ENCODE data around the gene PLXNA1. TPM values are rescaled to one million over a fixed set of nuclear protein-coding genes. Genes with fewer than 3 reads are reported as not detected.

Gene PLXNA1
- total RNA-seq, 1 experiment from 2014 or later = 80.6 TPM

DNA sequence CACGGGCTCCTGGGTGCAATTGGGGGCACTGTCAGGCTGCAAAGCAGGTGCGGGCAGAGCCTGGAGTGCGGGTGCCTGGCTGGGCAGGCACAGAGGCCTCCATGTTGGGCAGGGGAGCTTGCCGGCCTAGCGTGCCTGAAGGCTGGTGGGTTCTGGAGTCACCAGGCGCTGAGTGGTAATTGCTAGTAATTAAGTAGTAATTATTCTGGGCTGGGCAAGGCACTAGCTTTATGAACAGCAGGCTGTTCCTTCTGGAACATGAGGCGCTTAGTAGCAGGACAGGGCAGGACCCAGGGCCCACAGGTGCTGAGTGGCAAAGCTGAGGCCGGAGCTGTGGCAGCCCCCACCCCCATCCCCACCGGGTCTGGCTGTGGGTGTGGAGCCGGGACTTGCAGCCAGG, 25.3 kb downstream of the PLXNA1 start:
- no peak for ATAC-seq
- Histone ChIP-seq H3K36me3 (ENCODE audit: control insufficient read depth, insufficient read depth, low read length) (no peaks in the 10 kb centered on the region), H3K4me3 (ENCODE audit: low read depth in 2 of 2, low read length in 2 of 2) (no peak overlapping the region), H3K27me3 (ENCODE audit: control insufficient read depth, insufficient read depth, low read length) (no peaks in the 10 kb centered on the region), H3K27ac (ENCODE audit: low read length) (no peak overlapping the region), H3K9me3 (ENCODE audit: control insufficient read depth, insufficient read depth, low read depth, low read length) (no peaks in the 10 kb centered on the region), H3K4me1 (ENCODE audit: control insufficient read depth, insufficient read depth, low read length) (peaks cover 11% of the 10 kb centered on the region)
- TF ChIP-seq CTCF (IDR thresholded peaks at IDR 0.05) (no peak), SIN3A (IDR thresholded peaks at IDR 0.05; ENCODE audit: borderline replicate concordance, insufficient read depth, low read depth, low read length) (no peak), POLR2AphosphoS5 (IDR thresholded peaks at IDR 0.05; ENCODE audit: low read depth, low read length) (no peak), TCF7L2 (IDR thresholded peaks at IDR 0.05; ENCODE audit: low read depth, low read length) (no peak)
- TF ChIP-seq, protein P1, sequence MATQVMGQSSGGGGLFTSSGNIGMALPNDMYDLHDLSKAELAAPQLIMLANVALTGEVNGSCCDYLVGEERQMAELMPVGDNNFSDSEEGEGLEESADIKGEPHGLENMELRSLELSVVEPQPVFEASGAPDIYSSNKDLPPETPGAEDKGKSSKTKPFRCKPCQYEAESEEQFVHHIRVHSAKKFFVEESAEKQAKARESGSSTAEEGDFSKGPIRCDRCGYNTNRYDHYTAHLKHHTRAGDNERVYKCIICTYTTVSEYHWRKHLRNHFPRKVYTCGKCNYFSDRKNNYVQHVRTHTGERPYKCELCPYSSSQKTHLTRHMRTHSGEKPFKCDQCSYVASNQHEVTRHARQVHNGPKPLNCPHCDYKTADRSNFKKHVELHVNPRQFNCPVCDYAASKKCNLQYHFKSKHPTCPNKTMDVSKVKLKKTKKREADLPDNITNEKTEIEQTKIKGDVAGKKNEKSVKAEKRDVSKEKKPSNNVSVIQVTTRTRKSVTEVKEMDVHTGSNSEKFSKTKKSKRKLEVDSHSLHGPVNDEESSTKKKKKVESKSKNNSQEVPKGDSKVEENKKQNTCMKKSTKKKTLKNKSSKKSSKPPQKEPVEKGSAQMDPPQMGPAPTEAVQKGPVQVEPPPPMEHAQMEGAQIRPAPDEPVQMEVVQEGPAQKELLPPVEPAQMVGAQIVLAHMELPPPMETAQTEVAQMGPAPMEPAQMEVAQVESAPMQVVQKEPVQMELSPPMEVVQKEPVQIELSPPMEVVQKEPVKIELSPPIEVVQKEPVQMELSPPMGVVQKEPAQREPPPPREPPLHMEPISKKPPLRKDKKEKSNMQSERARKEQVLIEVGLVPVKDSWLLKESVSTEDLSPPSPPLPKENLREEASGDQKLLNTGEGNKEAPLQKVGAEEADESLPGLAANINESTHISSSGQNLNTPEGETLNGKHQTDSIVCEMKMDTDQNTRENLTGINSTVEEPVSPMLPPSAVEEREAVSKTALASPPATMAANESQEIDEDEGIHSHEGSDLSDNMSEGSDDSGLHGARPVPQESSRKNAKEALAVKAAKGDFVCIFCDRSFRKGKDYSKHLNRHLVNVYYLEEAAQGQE (IDR thresholded peaks at IDR 0.05; ENCODE audit: insufficient read depth in 1 of 2, low read depth in 2 of 2, low read length in 1 of 2) = no peak
- intact Hi-C loops (cut with micrococcal nuclease; ENCODE audit: unreplicated experiment) = no loop called here
- no peak for DNase-seq (ENCODE audit: low read depth, low spot score)
- POLR2A ChIA-PET = interaction anchor here (0.5 kb wide), 1 partner anchor 137 kb away, joined by 4 read pairs; no protein-coding TSS in a partner anchor
- in situ Hi-C loops (cut with HindIII; ENCODE audit: low pct_unique_long_range_greater_than_20kb, low sequenced_read_pairs) = no loop called here
- BruUV-seq (replicated peaks) = no TSS peak
- CTCF ChIA-PET = no interaction called here

DNA sequence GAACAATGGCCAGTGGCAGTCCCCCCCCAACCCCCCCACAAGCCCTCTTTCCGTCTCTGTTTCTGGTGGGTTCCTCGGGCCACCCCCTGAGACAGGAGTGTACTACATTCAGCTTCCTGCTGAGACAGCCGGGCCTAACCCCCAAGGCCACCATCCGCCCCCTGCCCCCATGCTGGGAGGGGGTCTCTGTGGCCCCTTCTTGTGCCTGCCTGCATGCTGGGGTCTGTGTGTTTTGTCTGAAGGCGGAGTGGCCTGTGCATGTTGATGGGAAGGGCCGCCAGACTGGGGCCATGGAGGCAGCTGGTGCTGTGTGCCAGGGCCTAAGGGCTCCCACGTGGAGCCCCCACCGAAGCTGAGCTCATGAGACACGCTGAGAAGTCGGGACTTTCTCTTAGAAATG, 26.6 kb downstream of the PLXNA1 start:
- H3K9me3 ChIP-seq (ENCODE audit: control insufficient read depth, insufficient read depth, low read depth, low read length) = no peaks in the 10 kb centered on the region
- POLR2A ChIA-PET = no interaction called here
- no peaks in the 10 kb centered on the region for H3K36me3 ChIP-seq (ENCODE audit: control insufficient read depth, insufficient read depth, low read length)
- H3K4me3 ChIP-seq (ENCODE audit: low read depth in 2 of 2, low read length in 2 of 2) = no peak overlapping the region
- no peak for TF ChIP-seq CTCF (IDR thresholded peaks at IDR 0.05)
- no peak for TF ChIP-seq TCF7L2 (IDR thresholded peaks at IDR 0.05; ENCODE audit: low read depth, low read length)
- TF ChIP-seq SIN3A (IDR thresholded peaks at IDR 0.05; ENCODE audit: borderline replicate concordance, insufficient read depth, low read depth, low read length) = no peak
- TF ChIP-seq, protein P1 (IDR thresholded peaks at IDR 0.05; ENCODE audit: insufficient read depth in 1 of 2, low read depth in 2 of 2, low read length in 1 of 2) = no peak
- no peak for TF ChIP-seq POLR2AphosphoS5 (IDR thresholded peaks at IDR 0.05; ENCODE audit: low read depth, low read length)
- in situ Hi-C loops (cut with HindIII; ENCODE audit: low pct_unique_long_range_greater_than_20kb, low sequenced_read_pairs) = no loop called here
- no peaks in the 10 kb centered on the region for H3K27me3 ChIP-seq (ENCODE audit: control insufficient read depth, insufficient read depth, low read length)
- no peak for DNase-seq (ENCODE audit: low read depth, low spot score)
- intact Hi-C loops (cut with micrococcal nuclease; ENCODE audit: unreplicated experiment) = no loop called here
- H3K27ac ChIP-seq (ENCODE audit: low read length) = no peak overlapping the region
- CTCF ChIA-PET = interaction anchor here (0.6 kb wide), 1 partner anchor 535 kb away, joined by 5 read pairs; no protein-coding TSS in a partner anchor
- no TSS peak for BruUV-seq (replicated peaks)
- peaks cover 11% of the 10 kb centered on the region for H3K4me1 ChIP-seq (ENCODE audit: control insufficient read depth, insufficient read depth, low read length)
- no peak for ATAC-seq

Measured in Panc1 (cell line).